H1 (cell line): Measurements from ENCODE around the gene ACAD11.

Experiments
- EP300 ChIP-seq, 2 experiments: IDR thresholded peaks; 1 replicate in 1 of 2; 2 replicates in 1 of 2; pipeline ENCODE4 v1.6.1; 2011 to 2012; ENCODE audit warnings: low read depth in 2 of 2, low read length in 2 of 2, mild to moderate bottlenecking in 2 of 2, borderline replicate concordance in 1 of 2, inconsistent platforms in 1 of 2, moderate library complexity in 1 of 2
- EZH2 ChIP-seq: fragments of 200-600 bp; sonication (generic); IDR thresholded peaks from 2 replicates; pipeline ENCODE4 v1.7.1; 2012; ENCODE audit warnings: low read depth, mild to moderate bottlenecking, moderate library complexity, low read length, inconsistent platforms; ENCODE audit not compliant: severe bottlenecking
- HDAC2 ChIP-seq, 2 experiments: fragments of 300-600 bp in 1 of 2; sonication (generic) in 1 of 2; IDR thresholded peaks; 2 replicates each; pipeline ENCODE4 v1.6.1; 2011 to 2012; ENCODE audit warnings: low read depth in 2 of 2, low read length in 2 of 2, mild to moderate bottlenecking in 2 of 2, moderate library complexity in 2 of 2, borderline replicate concordance in 1 of 2, inconsistent platforms in 1 of 2
- KDM1A ChIP-seq: fragments of 200-600, 300-600 bp; sonication (generic); IDR thresholded peaks from 2 replicates; pipeline ENCODE4 v1.7.1; 2016; ENCODE audit warnings: mild to moderate bottlenecking, low read length, borderline replicate concordance
- PHF8 ChIP-seq: fragments of 200-600 bp; sonication (generic); conservative IDR thresholded peaks from 2 replicates; pipeline ENCODE4 v1.7.1; 2012; ENCODE audit warnings: low read depth, mild to moderate bottlenecking, inconsistent platforms, low read length, moderate library complexity
- POLR2A ChIP-seq, 2 experiments: IDR thresholded peaks; 1 replicate in 1 of 2; 2 replicates in 1 of 2; pipeline ENCODE4 v1.6.1; 2011; ENCODE audit warnings: low read depth in 2 of 2, low read length in 2 of 2, mild to moderate bottlenecking in 2 of 2; ENCODE audit errors: control extremely low read depth in 1 of 2
- RXRA ChIP-seq: IDR thresholded peaks from 2 replicates; pipeline ENCODE4 v1.6.1; 2011; ENCODE audit warnings: low read depth, mild to moderate bottlenecking, low read length, moderate library complexity; ENCODE audit not compliant: insufficient read depth
- SIN3A ChIP-seq, 2 experiments: IDR thresholded peaks in 1 of 2; conservative IDR thresholded peaks in 1 of 2; 2 replicates each; pipeline ENCODE4 v1.6.1; 2011 to 2012; ENCODE audit warnings: low read length in 2 of 2, improper control_type of control experiment in 1 of 2, low read depth in 1 of 2, mild to moderate bottlenecking in 1 of 2
- ZNF274 ChIP-seq: IDR thresholded peaks from 2 replicates; pipeline ENCODE4 v1.7.0; 2012; ENCODE audit warnings: low read length, borderline replicate concordance; ENCODE audit errors: extremely low read depth
- TF ChIP-seq, protein P1 (sequence below), 3 experiments: IDR thresholded peaks; 1 replicate in 2 of 3; 2 replicates in 1 of 3; pipeline versions ENCODE4 v1.5.1 to v1.6.1; 2011; ENCODE audit warnings: low read length in 3 of 3, mild to moderate bottlenecking in 3 of 3, inconsistent platforms in 2 of 3, low read depth in 1 of 3, moderate library complexity in 1 of 3; ENCODE audit not compliant: insufficient read depth in 1 of 3; ENCODE audit errors: control extremely low read depth in 1 of 3

DNA sequence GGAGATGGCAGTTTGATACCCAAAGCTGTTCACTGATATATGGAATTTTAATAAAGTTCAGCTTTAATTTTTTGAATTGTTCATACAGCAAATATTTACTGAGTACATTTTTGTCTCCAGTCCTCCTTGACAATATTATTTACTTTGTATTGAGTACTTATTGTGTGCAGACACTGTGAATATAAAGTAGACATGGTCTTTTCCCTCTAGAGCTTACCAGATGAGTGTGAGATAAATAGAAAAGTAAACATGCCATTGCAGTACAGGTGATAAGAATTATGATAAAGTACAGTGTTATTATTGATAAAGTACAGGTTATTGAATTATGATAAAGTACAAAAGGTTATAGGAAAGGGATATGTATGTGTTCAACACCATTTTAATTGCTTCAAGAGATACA is 2.6 kb upstream of the ACAD11 start:
- TF ChIP-seq, protein P1, sequence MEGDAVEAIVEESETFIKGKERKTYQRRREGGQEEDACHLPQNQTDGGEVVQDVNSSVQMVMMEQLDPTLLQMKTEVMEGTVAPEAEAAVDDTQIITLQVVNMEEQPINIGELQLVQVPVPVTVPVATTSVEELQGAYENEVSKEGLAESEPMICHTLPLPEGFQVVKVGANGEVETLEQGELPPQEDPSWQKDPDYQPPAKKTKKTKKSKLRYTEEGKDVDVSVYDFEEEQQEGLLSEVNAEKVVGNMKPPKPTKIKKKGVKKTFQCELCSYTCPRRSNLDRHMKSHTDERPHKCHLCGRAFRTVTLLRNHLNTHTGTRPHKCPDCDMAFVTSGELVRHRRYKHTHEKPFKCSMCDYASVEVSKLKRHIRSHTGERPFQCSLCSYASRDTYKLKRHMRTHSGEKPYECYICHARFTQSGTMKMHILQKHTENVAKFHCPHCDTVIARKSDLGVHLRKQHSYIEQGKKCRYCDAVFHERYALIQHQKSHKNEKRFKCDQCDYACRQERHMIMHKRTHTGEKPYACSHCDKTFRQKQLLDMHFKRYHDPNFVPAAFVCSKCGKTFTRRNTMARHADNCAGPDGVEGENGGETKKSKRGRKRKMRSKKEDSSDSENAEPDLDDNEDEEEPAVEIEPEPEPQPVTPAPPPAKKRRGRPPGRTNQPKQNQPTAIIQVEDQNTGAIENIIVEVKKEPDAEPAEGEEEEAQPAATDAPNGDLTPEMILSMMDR (IDR thresholded peaks at IDR 0.05; ENCODE audit: control extremely low read depth in 1 of 3, insufficient read depth in 1 of 3, low read depth in 1 of 3, low read length in 3 of 3), result no peak
- TF ChIP-seq POLR2A (IDR thresholded peaks at IDR 0.05; ENCODE audit: control extremely low read depth in 1 of 2, low read depth in 2 of 2, low read length in 2 of 2), result no peak
- TF ChIP-seq KDM1A, result no peak
- no peak for TF ChIP-seq EZH2
- TF ChIP-seq RXRA, result no peak
- TF ChIP-seq EP300 (IDR thresholded peaks at IDR 0.05; ENCODE audit: borderline replicate concordance in 1 of 2, low read depth in 2 of 2, low read length in 2 of 2), result no peak
- no peak for TF ChIP-seq SIN3A (conservative IDR thresholded peaks at IDR 0.05 in 1 of 2, IDR thresholded peaks at IDR 0.05 in 1 of 2; ENCODE audit: low read depth in 1 of 2, low read length in 2 of 2)
- TF ChIP-seq ZNF274, result no peak
- no peak for TF ChIP-seq HDAC2 (IDR thresholded peaks at IDR 0.05; ENCODE audit: borderline replicate concordance in 1 of 2, low read depth in 2 of 2, low read length in 2 of 2)
- TF ChIP-seq PHF8, result no peak
